ENCODE results near the gene REG3G. TPM values are rescaled to one million over a fixed set of nuclear protein-coding genes. Genes with fewer than 3 reads are reported as not detected.

The REG3G gene
- total RNA-seq, 4 donors from 2014 or later, result not detected

DNA sequence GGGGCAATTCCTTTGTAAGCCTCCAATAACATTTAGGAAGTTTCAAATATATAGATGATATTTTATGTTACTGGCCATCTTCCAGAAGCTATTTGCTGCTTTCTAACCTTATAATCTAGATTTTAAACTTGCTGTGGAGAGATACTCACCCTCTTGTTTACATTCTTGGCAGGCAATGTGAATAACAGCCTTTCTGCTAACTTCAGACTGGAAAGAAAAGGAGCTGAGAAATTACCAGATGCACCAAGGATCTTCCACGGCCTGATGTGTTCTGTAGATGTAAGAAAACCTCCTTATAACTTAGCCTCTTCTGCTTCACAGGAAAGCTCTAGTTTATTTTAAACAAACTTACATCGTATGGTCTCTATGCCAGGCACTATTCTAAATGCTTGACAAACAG, 45.6 kb downstream of the REG3G start:
- no peak for DNase-seq (ENCODE audit: low spot score in 2 of 2)
- no peak for TF ChIP-seq POLR2A (IDR thresholded peaks at IDR 0.05)
- TF ChIP-seq, protein P1, sequence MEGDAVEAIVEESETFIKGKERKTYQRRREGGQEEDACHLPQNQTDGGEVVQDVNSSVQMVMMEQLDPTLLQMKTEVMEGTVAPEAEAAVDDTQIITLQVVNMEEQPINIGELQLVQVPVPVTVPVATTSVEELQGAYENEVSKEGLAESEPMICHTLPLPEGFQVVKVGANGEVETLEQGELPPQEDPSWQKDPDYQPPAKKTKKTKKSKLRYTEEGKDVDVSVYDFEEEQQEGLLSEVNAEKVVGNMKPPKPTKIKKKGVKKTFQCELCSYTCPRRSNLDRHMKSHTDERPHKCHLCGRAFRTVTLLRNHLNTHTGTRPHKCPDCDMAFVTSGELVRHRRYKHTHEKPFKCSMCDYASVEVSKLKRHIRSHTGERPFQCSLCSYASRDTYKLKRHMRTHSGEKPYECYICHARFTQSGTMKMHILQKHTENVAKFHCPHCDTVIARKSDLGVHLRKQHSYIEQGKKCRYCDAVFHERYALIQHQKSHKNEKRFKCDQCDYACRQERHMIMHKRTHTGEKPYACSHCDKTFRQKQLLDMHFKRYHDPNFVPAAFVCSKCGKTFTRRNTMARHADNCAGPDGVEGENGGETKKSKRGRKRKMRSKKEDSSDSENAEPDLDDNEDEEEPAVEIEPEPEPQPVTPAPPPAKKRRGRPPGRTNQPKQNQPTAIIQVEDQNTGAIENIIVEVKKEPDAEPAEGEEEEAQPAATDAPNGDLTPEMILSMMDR (IDR thresholded peaks at IDR 0.05), result no peak
- WGBS, 2 donors, result 60 to 81% methylated on average over 2 of the region's 2 CpGs
- intact Hi-C loops (cut with DNase I; ENCODE audit: low total_unique reads), result no loop called here
- H3K4me3 ChIP-seq (ENCODE audit: low read depth, poor library complexity, severe bottlenecking), result no peak overlapping the region

Other genes with a start within 250 kb of the REG3G start
- gene REG1B, start 62.3 kb downstream of the REG3G start, total RNA-seq, result not detected
- gene REG1A, start 94.8 kb downstream of the REG3G start, total RNA-seq, result 1 to 10 TPM in 1 of 4 donors, not detected in 3; 1.2 TPM
- not detected for gene REG3A, start 134.1 kb downstream of the REG3G start, total RNA-seq

All from lower leg skin (tissue), 4 donors.